ENCODE measurements around the gene MIB2. TPM values are rescaled to one million over a fixed set of nuclear protein-coding genes. Genes with fewer than 3 reads are reported as not detected.
A peak's percentile ranks its signal among the peaks of the same experiment; 100 is the strongest.

Gene MIB2
- 55.5 and 56.8 TPM in 2 replicates for total RNA-seq

DNA sequence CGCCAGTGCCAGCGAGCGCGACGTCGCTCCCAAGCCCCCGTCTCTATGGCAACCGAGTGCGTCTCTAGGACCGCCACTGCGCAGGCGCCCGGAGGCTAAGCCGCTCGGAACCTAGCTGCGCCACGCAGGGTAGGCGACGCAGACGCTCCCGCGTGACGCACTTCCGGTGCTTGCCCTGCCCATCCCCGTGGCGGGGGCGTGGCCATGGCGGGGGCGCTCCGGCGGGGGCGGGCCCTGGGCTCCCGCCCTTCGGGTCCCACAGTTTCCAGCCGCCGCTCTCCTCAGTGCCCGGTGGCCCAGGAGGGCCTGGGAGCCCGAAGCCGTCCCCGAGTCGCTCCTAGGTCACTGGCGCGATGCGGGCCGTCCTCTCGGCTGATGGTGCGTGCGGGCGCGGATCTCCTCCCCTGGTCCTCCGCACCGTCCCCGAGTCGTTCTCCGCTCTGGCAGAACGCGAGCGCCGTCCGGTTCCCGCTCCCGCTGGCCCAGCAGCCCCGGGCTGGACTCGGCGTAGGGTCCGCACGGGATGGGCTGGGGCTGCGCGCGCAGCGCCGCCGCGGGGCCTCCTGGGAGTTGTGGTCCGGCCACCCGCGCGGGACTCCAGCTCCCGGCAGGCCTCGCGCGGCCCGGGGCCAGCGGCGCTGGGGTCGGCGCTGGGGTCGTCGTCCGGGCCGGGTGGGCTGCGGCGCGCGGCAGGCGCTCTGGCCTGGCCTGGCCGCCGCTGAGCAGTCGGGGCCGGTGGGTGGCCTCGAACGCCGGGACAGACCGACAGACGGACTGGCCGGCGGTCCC, at the start of gene MIB2:
MIB2 (plus strand) TSS at position 245 of the 789 bp plus-strand sequence. CDS start 7,953 bp downstream, outside the sequence.
- DNase-seq (ENCODE audit: low read depth), result peak; percentile 64
- Histone ChIP-seq H3K4me3 (ENCODE audit: low read depth, low read length) (peak within 1 kb of the TSS; percentile 95), H3K27me3 (ENCODE audit: control insufficient read depth, insufficient read depth, low read length) (no peaks in the 10 kb centered on the region), H3K36me3 (ENCODE audit: control insufficient read depth, insufficient read depth, low read length) (no peaks in the 10 kb centered on the region)
- TF ChIP-seq, protein P1, sequence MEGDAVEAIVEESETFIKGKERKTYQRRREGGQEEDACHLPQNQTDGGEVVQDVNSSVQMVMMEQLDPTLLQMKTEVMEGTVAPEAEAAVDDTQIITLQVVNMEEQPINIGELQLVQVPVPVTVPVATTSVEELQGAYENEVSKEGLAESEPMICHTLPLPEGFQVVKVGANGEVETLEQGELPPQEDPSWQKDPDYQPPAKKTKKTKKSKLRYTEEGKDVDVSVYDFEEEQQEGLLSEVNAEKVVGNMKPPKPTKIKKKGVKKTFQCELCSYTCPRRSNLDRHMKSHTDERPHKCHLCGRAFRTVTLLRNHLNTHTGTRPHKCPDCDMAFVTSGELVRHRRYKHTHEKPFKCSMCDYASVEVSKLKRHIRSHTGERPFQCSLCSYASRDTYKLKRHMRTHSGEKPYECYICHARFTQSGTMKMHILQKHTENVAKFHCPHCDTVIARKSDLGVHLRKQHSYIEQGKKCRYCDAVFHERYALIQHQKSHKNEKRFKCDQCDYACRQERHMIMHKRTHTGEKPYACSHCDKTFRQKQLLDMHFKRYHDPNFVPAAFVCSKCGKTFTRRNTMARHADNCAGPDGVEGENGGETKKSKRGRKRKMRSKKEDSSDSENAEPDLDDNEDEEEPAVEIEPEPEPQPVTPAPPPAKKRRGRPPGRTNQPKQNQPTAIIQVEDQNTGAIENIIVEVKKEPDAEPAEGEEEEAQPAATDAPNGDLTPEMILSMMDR (IDR thresholded peaks at IDR 0.05; ENCODE audit: insufficient read depth, low read length, poor library complexity, severe bottlenecking), result no peak

DNA sequence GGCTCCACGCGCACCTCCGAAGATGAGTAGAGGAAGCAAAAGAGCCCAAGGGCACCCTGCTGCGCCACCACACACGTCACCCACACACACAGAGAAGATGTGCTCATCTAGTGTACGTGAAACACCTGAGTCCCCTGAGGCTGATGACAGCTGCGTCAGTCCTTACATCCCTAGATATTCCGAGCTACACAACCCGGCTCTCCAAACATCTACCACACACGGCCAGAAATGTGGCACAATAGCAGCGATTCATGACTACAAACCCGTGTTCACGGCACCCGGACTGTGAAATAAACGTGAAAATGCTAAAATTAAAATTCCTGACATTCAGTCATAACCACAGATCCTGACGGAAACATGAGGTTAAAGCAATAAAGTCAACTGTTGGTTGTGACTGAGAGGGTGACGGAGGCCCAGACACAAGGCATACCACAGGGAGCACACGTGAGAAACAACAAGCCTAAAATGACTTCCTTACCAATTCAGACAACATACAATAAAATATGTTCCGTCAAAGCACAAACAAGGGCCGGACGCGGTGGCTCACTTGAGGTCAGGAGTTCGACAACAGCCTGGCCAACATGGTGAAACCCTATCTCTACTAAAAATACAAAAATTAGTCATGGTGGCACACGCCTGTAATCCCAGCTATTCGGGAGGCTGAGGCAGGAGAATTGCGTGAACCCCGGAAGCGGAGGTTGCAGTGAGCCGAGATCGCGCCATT, 48.0 kb upstream of the MIB2 start:
- H3K36me3 ChIP-seq (ENCODE audit: control insufficient read depth, insufficient read depth, low read length), result no peaks in the 10 kb centered on the region
- no peak for DNase-seq (ENCODE audit: low read depth)
- TF ChIP-seq, protein P1 (IDR thresholded peaks at IDR 0.05; ENCODE audit: insufficient read depth, low read length, poor library complexity, severe bottlenecking), result no peak
- H3K27me3 ChIP-seq (ENCODE audit: control insufficient read depth, insufficient read depth, low read length), result no peaks in the 10 kb centered on the region
- no peak overlapping the region for H3K4me3 ChIP-seq (ENCODE audit: low read depth, low read length)

DNA sequence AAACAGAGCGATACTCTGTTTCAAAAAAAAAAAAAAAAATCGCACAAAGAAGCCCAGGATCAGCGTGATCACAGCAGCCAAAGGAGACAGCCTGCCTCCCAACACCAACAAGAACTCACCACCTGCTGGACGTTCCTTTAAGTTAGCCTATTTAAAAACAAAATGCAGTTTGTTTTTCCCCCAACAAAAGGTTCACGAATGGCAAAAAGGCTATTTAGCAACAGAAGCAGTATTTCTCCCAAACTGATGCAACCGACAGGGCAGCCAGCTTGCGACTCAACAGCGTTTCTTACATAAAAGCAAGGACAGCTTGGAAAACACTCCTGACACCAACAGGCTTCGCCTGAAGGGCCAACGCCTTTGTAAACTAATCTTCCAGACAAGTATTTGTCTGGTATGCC, 47.4 kb upstream of the MIB2 start:
- no peaks in the 10 kb centered on the region for H3K36me3 ChIP-seq (ENCODE audit: control insufficient read depth, insufficient read depth, low read length)
- no peak overlapping the region for H3K4me3 ChIP-seq (ENCODE audit: low read depth, low read length)
- DNase-seq (ENCODE audit: low read depth), result no peak
- no peaks in the 10 kb centered on the region for H3K27me3 ChIP-seq (ENCODE audit: control insufficient read depth, insufficient read depth, low read length)
- TF ChIP-seq, protein P1 (IDR thresholded peaks at IDR 0.05; ENCODE audit: insufficient read depth, low read length, poor library complexity, severe bottlenecking), result no peak

- Histone ChIP-seq H3K27me3 (ENCODE audit: control insufficient read depth, insufficient read depth, low read length) (no peaks in the 10 kb centered on the region), H3K4me3 (ENCODE audit: low read depth, low read length) (no peak overlapping the region), H3K36me3 (ENCODE audit: control insufficient read depth, insufficient read depth, low read length) (no peaks in the 10 kb centered on the region)
- no peak for DNase-seq (ENCODE audit: low read depth)
- TF ChIP-seq, protein P1 (IDR thresholded peaks at IDR 0.05; ENCODE audit: insufficient read depth, low read length, poor library complexity, severe bottlenecking), result no peak
Measured at GRCh38 chr1:1569341-1569740, 46.0 kb upstream of the MIB2 start.

DNA sequence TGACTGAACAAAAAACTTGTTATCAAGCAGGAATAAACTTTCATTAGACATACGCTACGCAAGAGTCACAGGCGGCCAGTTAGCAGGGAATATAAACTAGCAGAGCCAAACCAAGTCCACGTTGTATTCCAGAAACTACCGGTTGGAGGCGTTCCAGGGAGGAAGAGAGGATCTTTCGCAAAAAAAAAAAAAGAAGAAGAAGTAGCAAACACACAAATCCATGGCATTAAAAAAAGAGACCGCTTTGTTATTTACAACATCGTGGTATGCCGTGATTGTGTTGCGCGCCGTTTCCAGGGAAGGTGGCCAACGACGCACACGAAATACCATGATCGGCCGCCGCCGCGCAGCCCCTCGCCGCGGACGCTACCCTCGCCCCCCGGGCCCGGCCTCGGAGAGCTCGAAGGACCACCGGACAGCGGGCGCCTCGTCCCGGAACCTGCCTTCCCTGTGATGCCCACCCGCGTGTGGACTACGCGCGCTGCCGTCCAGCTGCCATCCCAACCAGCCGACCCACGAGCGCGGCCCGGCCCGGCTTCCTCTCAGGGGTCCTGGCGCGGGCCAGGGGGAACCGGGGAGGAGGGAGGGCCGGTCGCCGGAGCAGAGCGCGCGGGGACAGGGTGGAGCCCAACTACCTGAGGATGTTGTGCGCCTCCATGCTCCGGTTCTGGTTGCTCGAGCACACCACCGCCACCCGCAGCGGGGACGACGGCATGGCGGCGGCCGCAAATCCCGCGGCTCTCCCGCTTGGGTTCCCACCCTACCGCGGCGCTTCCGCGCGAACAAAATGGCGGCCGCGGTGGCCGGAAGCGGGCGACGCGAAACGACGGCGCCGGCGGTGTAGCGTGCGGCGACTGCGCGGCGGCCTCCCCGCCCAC, 41.2 kb upstream of the MIB2 start:
- DNase-seq (ENCODE audit: low read depth), result no peak
- TF ChIP-seq, protein P1 (IDR thresholded peaks at IDR 0.05; ENCODE audit: insufficient read depth, low read length, poor library complexity, severe bottlenecking), result peak; percentile 35
- no peaks in the 10 kb centered on the region for H3K36me3 ChIP-seq (ENCODE audit: control insufficient read depth, insufficient read depth, low read length)
- H3K27me3 ChIP-seq (ENCODE audit: control insufficient read depth, insufficient read depth, low read length), result peaks cover 12% of the 10 kb centered on the region
- peak overlapping the region; percentile 99 for H3K4me3 ChIP-seq (ENCODE audit: low read depth, low read length)

All from kidney epithelial cell (primary cell).